Mucosa of descending colon (tissue), 3 donors: ENCODE data around the gene SPSB2. TPM values are rescaled to one million over a fixed set of nuclear protein-coding genes. Genes with fewer than 3 reads are reported as not detected.

Experiments
- ATAC-seq: fragments of 200-7000 bp; cut with Tn5 transposase; one replicate; pipeline ENCODE4 v1.9.1; 2020; ENCODE audit warnings: mild to moderate bottlenecking, moderate library complexity
- DNase-seq, 3 donors: peaks; one replicate each; pipeline ENCODE4 v3.0.0-alpha.2; 2020
- H3K36me3 ChIP-seq: fragments of 200-600 bp; one replicate; pipeline ENCODE4 v1.8.0; 2021; ENCODE audit warnings: low read depth, mild to moderate bottlenecking
- H3K4me1 ChIP-seq: fragments of 200-600 bp; one replicate; pipeline ENCODE4 v1.8.0; 2021; ENCODE audit warnings: low read depth, mild to moderate bottlenecking
- H3K4me3 ChIP-seq: fragments of 200-600 bp; one replicate; pipeline ENCODE4 v1.8.0; 2021; ENCODE audit warnings: mild to moderate bottlenecking
- H3K9me3 ChIP-seq: fragments of 200-600 bp; one replicate; pipeline ENCODE4 v1.8.0; 2021; ENCODE audit warnings: mild to moderate bottlenecking
- intact Hi-C, 2 donors: fragments of 100-400 bp; cut with DNase I in 1 of 2; cut with micrococcal nuclease in 1 of 2; formaldehyde crosslinking; loops; one replicate each; pipeline versions ENCODE4 v1.11.0 to v1.11.1; 2022; cut with DNase I, micrococcal nuclease
- total RNA-seq, 3 donors: library from RNA; stranded (reverse); fragmentation: NEBNext Ultra II Directional in 2 of 3; extraction: Animal tissue kit (Norgen Biotek cat#: 25700) in 2 of 3; gene quantifications; one replicate each; pipeline versions ENCODE4 v1.2.1 to v1.2.4, GENCODE V29; 2021 to 2023
- TF ChIP-seq, protein P1 (sequence below): fragments of 200-600 bp; IDR thresholded peaks from one replicate; pipeline ENCODE4 v1.8.0; 2022; ENCODE audit warnings: antibody characterized with exemption, mild to moderate bottlenecking
- donor health status: DM: no; HTN: no; CAD: no; lungs with moderate emphysema.
- donor health status: DM: no; HTN: no; CAD: no.
- donor health status: DM: no; HTN: yes; CAD: no.

The SPSB2 gene
- total RNA-seq, 3 donors from 2014 or later, result 9.7 to 11.7 (median 10.6) TPM

GRCh38 chr12:6827437-6827911 is 45.6 kb downstream of the SPSB2 start:
- H3K4me3 ChIP-seq, result no peak overlapping the region
- TF ChIP-seq, protein P1, sequence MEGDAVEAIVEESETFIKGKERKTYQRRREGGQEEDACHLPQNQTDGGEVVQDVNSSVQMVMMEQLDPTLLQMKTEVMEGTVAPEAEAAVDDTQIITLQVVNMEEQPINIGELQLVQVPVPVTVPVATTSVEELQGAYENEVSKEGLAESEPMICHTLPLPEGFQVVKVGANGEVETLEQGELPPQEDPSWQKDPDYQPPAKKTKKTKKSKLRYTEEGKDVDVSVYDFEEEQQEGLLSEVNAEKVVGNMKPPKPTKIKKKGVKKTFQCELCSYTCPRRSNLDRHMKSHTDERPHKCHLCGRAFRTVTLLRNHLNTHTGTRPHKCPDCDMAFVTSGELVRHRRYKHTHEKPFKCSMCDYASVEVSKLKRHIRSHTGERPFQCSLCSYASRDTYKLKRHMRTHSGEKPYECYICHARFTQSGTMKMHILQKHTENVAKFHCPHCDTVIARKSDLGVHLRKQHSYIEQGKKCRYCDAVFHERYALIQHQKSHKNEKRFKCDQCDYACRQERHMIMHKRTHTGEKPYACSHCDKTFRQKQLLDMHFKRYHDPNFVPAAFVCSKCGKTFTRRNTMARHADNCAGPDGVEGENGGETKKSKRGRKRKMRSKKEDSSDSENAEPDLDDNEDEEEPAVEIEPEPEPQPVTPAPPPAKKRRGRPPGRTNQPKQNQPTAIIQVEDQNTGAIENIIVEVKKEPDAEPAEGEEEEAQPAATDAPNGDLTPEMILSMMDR, result no peak
- no peaks in the 10 kb centered on the region for H3K9me3 ChIP-seq
- H3K36me3 ChIP-seq, result no peaks in the 10 kb centered on the region
- H3K4me1 ChIP-seq, result peaks cover 6% of the 10 kb centered on the region
- DNase-seq (peak; percentile 76 to 87 (median 82)), ATAC-seq (peak; percentile 43)
- intact Hi-C loops, result loop anchor here (5.0 to 10.0 kb wide), 2 partner anchors 75 to 93 kb away; partner anchors contain the start of gene MLF2 (in 1 of the 2)

- Histone ChIP-seq H3K9me3 (no peaks in the 10 kb centered on the region), H3K36me3 (no peaks in the 10 kb centered on the region), H3K4me1 (peaks cover 6% of the 10 kb centered on the region), H3K4me3 (no peak overlapping the region)
- no peak for ATAC-seq
- TF ChIP-seq, protein P1, result no peak
- DNase-seq, result peak in 1 of 3 donors; percentile 29
- intact Hi-C loops, result loop anchor here (5.0 to 10.0 kb wide), 2 partner anchors 75 to 92 kb away; partner anchors contain the start of gene MLF2 (in 1 of the 2)
These were observed 46.2 kb downstream of the SPSB2 start for GRCh38 chr12:6826734-6827436.

DNA sequence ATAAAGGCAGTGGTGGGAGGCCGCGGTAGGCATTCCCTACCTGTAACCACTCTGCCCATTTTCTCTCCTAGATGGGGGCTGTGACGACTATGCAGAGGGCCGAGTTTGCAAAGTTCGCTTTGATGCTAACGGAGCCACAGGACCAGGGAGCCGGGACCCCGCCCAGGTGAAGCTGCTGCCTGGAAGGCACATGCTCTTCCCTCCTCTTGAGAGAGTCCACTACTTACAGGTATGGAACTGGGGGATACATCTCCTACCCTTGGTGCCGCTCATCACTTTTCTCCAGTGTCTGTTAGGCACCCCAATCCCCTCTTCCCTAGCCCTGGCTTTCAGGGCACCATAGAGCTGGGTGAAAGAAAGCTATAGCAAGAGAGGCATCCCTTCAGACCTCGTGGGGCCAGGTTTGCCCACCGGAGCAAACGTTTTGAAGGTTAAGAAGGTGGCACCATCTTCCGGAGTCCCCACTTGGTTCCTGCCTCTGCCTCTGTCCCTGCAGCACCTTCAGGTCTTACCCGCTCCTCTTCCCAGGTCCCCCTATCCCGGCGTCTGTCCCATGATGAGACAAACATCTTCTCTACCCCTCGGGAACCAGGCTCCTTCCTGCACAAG is 46.9 kb downstream of the SPSB2 start:
- no peak overlapping the region for H3K4me3 ChIP-seq
- H3K36me3 ChIP-seq, result no peaks in the 10 kb centered on the region
- TF ChIP-seq, protein P1, result no peak
- intact Hi-C loops, result loop anchor here (5.0 to 10.0 kb wide), 2 partner anchors 74 to 91 kb away; partner anchors contain the start of gene MLF2 (in 1 of the 2)
- DNase-seq (peak in 1 of 3 donors; percentile 28), ATAC-seq (no peak)
- H3K4me1 ChIP-seq, result peaks cover 6% of the 10 kb centered on the region
- no peaks in the 10 kb centered on the region for H3K9me3 ChIP-seq

GRCh38 chr12:6825398-6826124 is 47.5 kb downstream of the SPSB2 start:
- Histone ChIP-seq H3K4me3 (no peak overlapping the region), H3K9me3 (no peaks in the 10 kb centered on the region), H3K36me3 (no peaks in the 10 kb centered on the region), H3K4me1 (peaks cover 6% of the 10 kb centered on the region)
- intact Hi-C loops, result loop anchor here (5.0 to 10.0 kb wide), 2 partner anchors 73 to 91 kb away; partner anchors contain the start of gene MLF2 (in 1 of the 2)
- TF ChIP-seq, protein P1, result peak; percentile 93
- DNase-seq (peak; percentile 76 to 92 (median 91)), ATAC-seq (peak; percentile 80)

- TF ChIP-seq, protein P1, result no peak
- ATAC-seq (no peak), DNase-seq (peak in 1 of 3 donors; percentile 16)
- no peaks in the 10 kb centered on the region for H3K9me3 ChIP-seq
- intact Hi-C loops, result loop anchor here (5.0 to 10.0 kb wide), 2 partner anchors 73 to 90 kb away; partner anchors contain the start of gene MLF2 (in 1 of the 2)
- H3K4me1 ChIP-seq, result peaks cover 6% of the 10 kb centered on the region
- no peaks in the 10 kb centered on the region for H3K36me3 ChIP-seq
- H3K4me3 ChIP-seq, result no peak overlapping the region
These were observed 48.2 kb downstream of the SPSB2 start for GRCh38 chr12:6824901-6825381.
